GM18499 (cell line): ENCODE measurements around the gene AK2.
"Not testable (repeated sequence)": the region's sequence is repeated elsewhere in the genome, so short reads cannot be mapped to it uniquely, and the experiment has no call there.

Experiments
- ATAC-seq: cut with Tn5 transposase; IDR thresholded peaks from one replicate; pipeline ENCODE4 v1.9.1; 2021; ENCODE audit warnings: moderate number of reproducible peaks; ENCODE audit not compliant: insufficient read depth, unreplicated experiment

The AK2 gene

DNA sequence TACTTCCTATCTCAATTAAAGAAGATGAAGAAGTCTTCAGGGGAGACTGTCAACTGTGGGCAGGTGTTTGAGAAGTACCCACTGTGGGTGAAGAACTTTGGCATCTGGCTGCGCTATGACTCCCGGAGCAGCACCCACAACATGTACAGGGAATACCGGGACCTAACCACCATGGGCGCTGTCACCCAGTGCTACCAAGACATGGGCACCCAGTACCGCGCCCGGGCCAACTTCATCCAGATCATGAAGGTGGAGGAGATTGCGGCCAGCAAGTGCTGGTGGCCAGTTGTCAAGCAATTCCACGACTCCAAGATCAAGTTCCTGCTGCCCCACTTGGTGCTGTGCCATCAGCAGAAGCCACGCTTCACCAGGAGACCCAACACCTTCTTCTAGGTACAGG lies 56.6 kb downstream of the AK2 start:
- ATAC-seq: no peak

GRCh38 chr1:32978854-32979253 lies 57.8 kb downstream of the AK2 start:
- ATAC-seq: no peak

GRCh38 chr1:32977546-32978087 lies 59.1 kb downstream of the AK2 start:
- ATAC-seq: no peak

- ATAC-seq: not testable (repeated sequence)
Measured at GRCh38 chr1:32975055-32975454, 61.6 kb downstream of the AK2 start.

GRCh38 chr1:32973458-32973857 lies 63.2 kb downstream of the AK2 start:
- ATAC-seq: not testable (repeated sequence)

DNA sequence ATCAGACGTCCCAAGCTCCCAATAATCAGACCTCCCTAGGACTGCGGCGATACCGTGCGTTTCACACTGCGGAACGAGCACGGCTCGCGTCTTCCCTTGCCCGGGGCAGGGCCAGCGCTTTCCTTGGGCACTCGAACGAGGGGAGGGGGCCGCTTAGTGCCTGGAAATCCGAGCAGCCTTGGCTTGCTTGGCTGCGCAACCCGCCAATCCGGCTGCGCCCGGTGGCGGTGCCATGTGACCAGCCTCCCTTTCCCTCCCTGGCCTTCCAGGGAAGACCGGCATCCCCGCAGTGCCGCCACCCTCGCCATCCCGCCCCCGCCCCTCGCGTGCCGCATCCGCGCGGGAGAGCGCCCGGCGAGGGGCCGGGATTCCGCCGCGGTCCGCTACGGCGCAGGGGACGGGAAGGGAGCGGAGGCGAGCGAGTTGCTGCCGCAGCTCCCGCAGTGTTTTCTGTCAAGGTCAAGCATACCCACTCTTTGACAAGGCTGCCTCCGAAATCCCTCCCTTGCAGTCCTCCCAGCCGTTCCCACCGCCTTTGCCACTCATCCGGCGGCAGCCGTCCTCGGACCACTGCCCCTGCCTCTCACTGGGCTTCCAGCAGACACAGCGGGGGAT lies 63.8 kb downstream of the AK2 start:
- no peak for ATAC-seq

- ATAC-seq: no peak
Measured at GRCh38 chr1:32971576-32971975, 65.1 kb downstream of the AK2 start.

DNA sequence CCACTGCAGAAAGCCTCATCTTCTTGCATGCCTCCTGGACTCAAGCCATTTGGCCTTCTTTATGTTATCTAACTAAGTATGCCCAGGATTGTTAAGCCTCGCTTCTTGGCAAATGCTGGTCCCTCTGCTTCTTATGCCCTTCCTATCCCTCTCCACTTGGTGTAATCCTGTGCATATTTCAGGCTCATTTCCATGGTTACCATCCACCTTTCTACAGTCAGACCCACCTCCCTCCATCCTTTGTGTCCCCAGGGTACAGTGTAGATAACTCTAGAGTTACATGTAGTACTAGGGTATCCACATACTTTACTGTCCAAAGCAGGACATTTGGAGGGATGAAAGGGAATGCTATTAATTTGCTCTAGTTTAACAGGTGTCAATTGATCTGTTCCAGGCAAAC lies 65.5 kb downstream of the AK2 start:
- ATAC-seq: no peak

DNA sequence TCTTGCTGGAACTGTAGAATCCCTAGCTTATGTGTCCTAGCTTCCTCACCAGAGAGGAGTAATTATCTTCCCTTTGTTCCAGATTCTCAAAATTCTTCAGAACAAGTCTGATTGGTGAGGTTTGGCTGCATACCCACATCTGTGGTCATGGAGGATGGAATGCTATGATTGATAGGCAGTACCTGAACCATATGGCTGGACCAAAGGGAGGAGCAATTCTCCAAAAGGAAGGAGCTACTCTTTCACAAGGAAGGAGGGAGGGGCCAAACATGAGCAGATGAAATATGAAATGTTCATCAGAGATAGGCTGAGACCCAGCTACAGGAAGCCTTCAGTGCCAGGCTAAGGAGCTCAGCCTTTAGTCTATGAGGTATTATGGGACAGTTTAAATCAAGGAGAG lies 67.1 kb downstream of the AK2 start:
- ATAC-seq: no peak

GRCh38 chr1:32967888-32968568 lies 68.7 kb downstream of the AK2 start:
- ATAC-seq: no peak

DNA sequence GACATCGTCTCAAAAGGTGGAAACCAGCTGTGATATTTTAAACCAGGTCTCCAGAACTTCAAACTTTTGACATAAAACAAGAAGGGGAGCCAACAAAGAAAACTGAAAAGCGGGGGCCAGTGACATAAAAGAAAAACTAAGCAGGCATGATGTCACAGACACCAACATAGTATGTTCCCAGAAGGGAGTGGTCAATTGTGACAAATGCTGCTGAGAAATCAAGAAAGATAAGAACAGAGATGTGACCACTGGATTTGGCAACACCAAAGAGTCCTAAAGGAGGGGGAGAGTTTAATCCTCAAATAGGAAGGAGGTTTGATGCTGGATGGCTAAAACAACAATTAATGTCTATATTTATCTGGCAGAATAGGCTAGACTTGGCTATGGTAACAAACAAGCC lies 69.8 kb downstream of the AK2 start:
- ATAC-seq: no peak

GRCh38 chr1:32965251-32965747 lies 71.4 kb downstream of the AK2 start:
- no peak for ATAC-seq

DNA sequence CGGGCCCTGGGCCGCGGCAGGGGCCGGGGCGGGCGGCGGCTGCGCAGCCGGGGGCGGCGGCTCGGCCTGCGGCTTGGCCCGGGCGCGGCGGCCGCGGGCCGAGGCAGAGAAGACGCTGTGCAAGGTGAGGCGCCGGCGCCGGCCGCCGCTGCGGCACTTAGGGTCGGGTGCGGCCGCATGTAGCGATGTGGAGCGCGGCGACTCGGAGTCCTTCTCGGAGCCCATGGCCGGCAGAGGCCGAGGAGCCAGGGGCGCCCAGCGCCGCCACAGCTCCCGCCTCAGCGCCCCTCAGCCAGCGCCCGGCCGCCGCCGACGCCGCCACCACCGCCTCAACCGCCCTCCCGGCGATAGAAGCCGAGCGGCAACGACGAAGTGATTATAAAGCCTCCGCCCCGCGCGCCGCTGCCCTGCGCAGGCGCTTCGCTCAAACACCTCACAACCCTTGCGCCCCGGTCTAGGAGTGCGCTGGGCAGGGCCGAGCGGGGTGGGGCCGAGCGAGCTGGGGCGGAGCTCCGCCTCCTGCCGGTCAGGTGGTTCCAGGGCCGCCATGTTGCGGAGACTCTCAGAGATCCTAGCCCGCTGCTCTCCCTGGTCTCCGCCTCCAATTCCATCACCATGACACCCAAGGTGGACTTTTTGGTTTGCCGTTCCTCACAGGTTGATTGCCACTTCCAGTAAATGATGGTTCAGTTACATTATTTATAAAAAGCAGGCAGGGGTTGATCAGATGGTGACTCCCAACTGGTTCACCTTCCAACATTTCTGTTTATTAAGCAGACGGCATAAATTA lies 72.0 kb downstream of the AK2 start, which contains the start of gene RNF19B:
Gene RNF19B (minus strand): TSS at position 349 of the 790 bp plus-strand sequence. CDS start 124 bp downstream, at position 225.
- peak; percentile 52 for ATAC-seq

GRCh38 chr1:32963746-32964460 lies 72.8 kb downstream of the AK2 start:
- ATAC-seq: no peak

DNA sequence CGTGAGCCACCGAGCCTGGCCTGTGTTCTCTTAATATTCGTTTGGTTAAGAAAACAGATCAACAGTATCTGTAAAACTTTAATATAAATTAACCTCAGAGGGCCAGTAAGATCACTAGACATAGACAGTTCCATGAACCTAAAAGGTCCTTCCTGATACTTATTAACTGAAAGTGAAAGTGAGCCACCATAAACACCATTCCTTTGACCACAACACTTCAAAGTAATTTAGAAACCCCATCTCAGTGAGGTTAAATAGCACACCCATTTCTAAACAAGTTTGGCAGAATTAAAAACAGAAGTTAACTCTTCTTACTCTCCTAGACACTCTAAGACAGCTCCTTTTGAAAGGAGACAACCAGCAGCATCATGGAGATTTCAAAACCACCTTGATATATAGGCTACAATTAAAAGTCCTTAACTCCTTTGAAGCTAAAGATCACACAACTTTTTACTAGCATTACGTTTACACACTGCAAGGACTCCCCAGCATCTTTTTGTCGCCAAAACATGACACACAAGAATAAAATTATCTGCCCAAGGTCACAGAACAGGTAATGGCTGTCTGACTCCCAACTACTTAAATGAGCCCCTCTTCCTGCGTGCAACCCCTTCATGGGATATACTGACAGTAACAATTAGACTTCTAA lies 74.3 kb downstream of the AK2 start:
- no peak for ATAC-seq

- no peak for ATAC-seq
Measured at GRCh38 chr1:32960819-32961355, 75.8 kb downstream of the AK2 start.

- ATAC-seq: no peak
Measured at GRCh38 chr1:32960342-32960741, 76.3 kb downstream of the AK2 start.

DNA sequence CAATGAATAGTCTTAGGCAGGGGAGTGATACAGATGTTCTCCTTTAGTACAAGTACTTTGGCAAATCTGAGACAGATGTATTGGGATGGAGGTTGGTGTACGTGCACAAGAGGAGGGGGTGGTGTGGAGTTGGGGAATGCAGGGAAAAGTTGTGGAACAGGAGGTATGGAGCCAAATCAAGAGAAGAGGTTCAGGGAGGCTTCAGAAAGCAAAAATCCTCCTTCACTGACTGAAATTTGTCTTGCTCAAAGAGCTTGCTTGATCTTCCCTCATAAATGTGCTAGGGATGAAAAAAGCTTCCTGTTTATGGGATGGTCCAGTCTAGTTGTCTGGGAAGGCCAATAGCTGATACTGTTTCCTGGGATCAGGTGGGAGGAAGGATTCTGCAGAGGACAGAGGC lies 77.9 kb downstream of the AK2 start:
- no peak for ATAC-seq
